ENCODE results near the gene LYST.

LYST gene

GRCh38 chr1:235855811-235856429 lies 10.8 kb downstream of the LYST start:
- no peak overlapping the region for H3K27ac ChIP-seq (ENCODE audit: low read depth, low read length)
- H3K79me2 ChIP-seq (ENCODE audit: insufficient read depth, low read length), result no peaks in the 10 kb centered on the region
- no peaks in the 10 kb centered on the region for H4K20me1 ChIP-seq (ENCODE audit: low read depth, low read length)
- no peak overlapping the region for H3K9ac ChIP-seq (ENCODE audit: low read length)
- no peaks in the 10 kb centered on the region for H3K36me3 ChIP-seq (ENCODE audit: low read length)
- TF ChIP-seq CTCF (IDR thresholded peaks at IDR 0.05; ENCODE audit: insufficient read depth, low read length, poor library complexity, severe bottlenecking), result no peak
- TF ChIP-seq EZH2phosphoT487 (conservative IDR thresholded peaks at IDR 0.05; ENCODE audit: low read length), result no peak
- H3K4me3 ChIP-seq (ENCODE audit: insufficient read depth, low read length, poor library complexity, severe bottlenecking), result no peak overlapping the region
- no peak overlapping the region for H2AFZ ChIP-seq (ENCODE audit: low read depth, low read length, severe bottlenecking)
- H3K9me3 ChIP-seq (ENCODE audit: insufficient read depth, low read length), result no peaks in the 10 kb centered on the region
- no peaks in the 10 kb centered on the region for H3K27me3 ChIP-seq (ENCODE audit: low read length)
- no peak overlapping the region for H3K4me2 ChIP-seq (ENCODE audit: low read depth, low read length, poor library complexity, severe bottlenecking)
- no peaks in the 10 kb centered on the region for H3F3A ChIP-seq (ENCODE audit: insufficient read depth)
- no peaks in the 10 kb centered on the region for H3K9me2 ChIP-seq (replicated peaks; ENCODE audit: insufficient read depth, low read length)

GRCh38 chr1:235854347-235854746 lies 12.4 kb downstream of the LYST start:
- H3K4me2 ChIP-seq (ENCODE audit: low read depth, low read length, poor library complexity, severe bottlenecking), result no peak overlapping the region
- no peak overlapping the region for H3K4me3 ChIP-seq (ENCODE audit: insufficient read depth, low read length, poor library complexity, severe bottlenecking)
- H3K79me2 ChIP-seq (ENCODE audit: insufficient read depth, low read length), result no peaks in the 10 kb centered on the region
- no peaks in the 10 kb centered on the region for H4K20me1 ChIP-seq (ENCODE audit: low read depth, low read length)
- no peaks in the 10 kb centered on the region for H3K9me2 ChIP-seq (replicated peaks; ENCODE audit: insufficient read depth, low read length)
- H2AFZ ChIP-seq (ENCODE audit: low read depth, low read length, severe bottlenecking), result no peak overlapping the region
- no peaks in the 10 kb centered on the region for H3K27me3 ChIP-seq (ENCODE audit: low read length)
- TF ChIP-seq CTCF (IDR thresholded peaks at IDR 0.05; ENCODE audit: insufficient read depth, low read length, poor library complexity, severe bottlenecking) (no peak), EZH2phosphoT487 (conservative IDR thresholded peaks at IDR 0.05; ENCODE audit: low read length) (no peak)
- H3K27ac ChIP-seq (ENCODE audit: low read depth, low read length), result no peak overlapping the region
- H3K9me3 ChIP-seq (ENCODE audit: insufficient read depth, low read length), result no peaks in the 10 kb centered on the region
- no peak overlapping the region for H3K9ac ChIP-seq (ENCODE audit: low read length)
- H3K36me3 ChIP-seq (ENCODE audit: low read length), result no peaks in the 10 kb centered on the region
- H3F3A ChIP-seq (ENCODE audit: insufficient read depth), result no peaks in the 10 kb centered on the region

- Histone ChIP-seq H3K27ac (ENCODE audit: low read depth, low read length) (no peak overlapping the region), H2AFZ (ENCODE audit: low read depth, low read length, severe bottlenecking) (no peak overlapping the region), H3K9me2 (replicated peaks; ENCODE audit: insufficient read depth, low read length) (no peaks in the 10 kb centered on the region), H3K36me3 (ENCODE audit: low read length) (no peaks in the 10 kb centered on the region), H3K9ac (ENCODE audit: low read length) (no peak overlapping the region), H3K27me3 (ENCODE audit: low read length) (no peaks in the 10 kb centered on the region), H3K9me3 (ENCODE audit: insufficient read depth, low read length) (no peaks in the 10 kb centered on the region), H4K20me1 (ENCODE audit: low read depth, low read length) (no peaks in the 10 kb centered on the region), H3K4me3 (ENCODE audit: insufficient read depth, low read length, poor library complexity, severe bottlenecking) (no peak overlapping the region), H3K79me2 (ENCODE audit: insufficient read depth, low read length) (no peaks in the 10 kb centered on the region), H3K4me2 (ENCODE audit: low read depth, low read length, poor library complexity, severe bottlenecking) (no peak overlapping the region), H3F3A (ENCODE audit: insufficient read depth) (no peaks in the 10 kb centered on the region)
- TF ChIP-seq EZH2phosphoT487 (conservative IDR thresholded peaks at IDR 0.05; ENCODE audit: low read length) (no peak), CTCF (IDR thresholded peaks at IDR 0.05; ENCODE audit: insufficient read depth, low read length, poor library complexity, severe bottlenecking) (no peak)
Observed at GRCh38 chr1:235853653-235854052, 13.1 kb downstream of the LYST start.
